ENCODE results near the gene C15orf40.
"Not testable (repeated sequence)": the region's sequence is repeated elsewhere in the genome, so short reads cannot be mapped to it uniquely, and the experiment has no call there.

C15orf40 gene

GRCh38 chr15:83011271-83012075 lies at the start of gene C15orf40:
C15orf40 (minus strand) TSS chr15:83011639; CDS start chr15:83011607, 32 bp downstream.
- peak; percentile 92 for DNase-seq (ENCODE audit: low spot score)

GRCh38 chr15:83057696-83058376 lies 46.4 kb upstream of the C15orf40 start:
- DNase-seq (ENCODE audit: low spot score): no peak

DNA sequence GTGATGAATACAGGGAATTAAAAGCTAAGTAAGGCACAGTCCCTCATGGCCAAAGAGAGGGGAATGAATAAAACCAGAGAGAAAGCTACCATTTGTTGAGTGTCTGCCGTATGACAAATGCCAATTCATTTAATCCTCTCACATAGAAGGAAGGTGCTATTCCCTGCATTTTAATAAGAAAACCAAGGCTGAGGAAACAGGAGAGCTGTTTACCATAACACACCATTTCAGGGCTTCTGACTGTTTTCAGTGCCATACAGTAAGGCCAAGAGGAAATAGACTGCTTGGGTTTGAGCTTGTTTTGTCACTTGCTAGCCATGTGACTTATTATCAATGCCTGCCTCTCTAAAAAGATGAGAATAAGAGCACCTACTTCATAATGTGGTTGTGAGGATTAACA lies 45.6 kb upstream of the C15orf40 start:
- no peak for DNase-seq (ENCODE audit: low spot score)

- DNase-seq (ENCODE audit: low spot score): no peak
These were observed 41.7 kb upstream of the C15orf40 start for GRCh38 chr15:83053151-83053550.

- DNase-seq (ENCODE audit: low spot score): no peak
These were observed 35.2 kb upstream of the C15orf40 start for GRCh38 chr15:83046558-83047127.

GRCh38 chr15:83044156-83044555 lies 32.7 kb upstream of the C15orf40 start:
- no peak for DNase-seq (ENCODE audit: low spot score)

- no peak for DNase-seq (ENCODE audit: low spot score)
These were observed 27.8 kb upstream of the C15orf40 start for GRCh38 chr15:83039206-83039605.

DNA sequence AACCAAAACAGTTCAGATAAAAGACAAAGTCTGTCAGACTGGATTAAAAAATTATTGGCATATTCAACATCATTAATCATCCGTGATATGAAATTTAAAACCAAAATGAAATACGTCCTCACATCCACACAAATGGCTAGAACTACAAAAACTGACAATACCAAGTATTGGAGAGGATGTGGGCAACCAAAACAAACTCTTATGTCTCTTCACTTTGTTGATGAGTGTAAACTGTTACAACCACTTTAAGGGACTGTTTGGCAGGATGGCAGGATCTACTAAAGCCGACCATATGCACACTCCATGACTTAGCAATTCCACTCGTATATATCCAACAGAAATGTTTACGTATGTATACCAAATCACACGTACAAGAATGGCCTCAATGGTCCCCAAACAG lies 24.8 kb upstream of the C15orf40 start:
- DNase-seq (ENCODE audit: low spot score): no peak

DNA sequence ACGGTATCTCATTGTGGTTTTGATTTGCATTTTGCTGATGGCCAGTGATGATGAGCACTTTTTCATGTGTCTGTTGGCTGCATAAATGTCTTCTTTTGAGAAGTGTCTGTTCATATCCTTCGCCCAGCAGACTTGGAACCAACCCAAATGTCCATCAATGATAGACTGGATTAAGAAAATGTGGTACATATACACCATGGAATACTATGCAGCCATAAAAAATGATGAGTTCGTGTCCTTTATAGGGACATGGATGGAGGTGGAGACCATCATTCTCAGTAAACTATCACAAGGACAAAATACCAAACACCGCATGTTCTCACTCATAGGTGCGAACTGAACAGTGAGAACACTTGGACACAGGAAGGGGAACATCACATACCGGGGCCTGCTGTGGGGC lies 19.8 kb upstream of the C15orf40 start:
- DNase-seq (ENCODE audit: low spot score): not testable (repeated sequence)

DNA sequence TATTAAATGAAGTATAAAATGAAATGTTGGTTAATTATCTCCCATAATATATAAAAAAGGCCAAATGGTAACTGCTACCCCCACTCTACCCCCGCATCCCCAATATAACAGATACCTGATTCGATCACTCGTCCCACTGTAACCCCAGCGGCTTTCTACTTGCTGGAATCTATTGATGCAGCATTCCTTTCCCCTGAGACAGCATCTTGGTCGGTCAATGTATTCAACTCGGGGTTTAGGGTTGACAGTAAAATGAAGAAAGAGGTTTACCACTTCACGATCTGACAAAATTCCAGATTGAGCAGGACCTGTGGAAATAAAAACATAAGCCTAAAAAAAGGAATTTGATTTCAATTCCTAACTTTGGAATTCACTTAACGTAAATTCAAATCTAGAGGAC lies 18.6 kb upstream of the C15orf40 start:
- DNase-seq (ENCODE audit: low spot score): no peak

GRCh38 chr15:83018436-83018835 lies 7.0 kb upstream of the C15orf40 start:
- peak; percentile 60 for DNase-seq (ENCODE audit: low spot score)

- DNase-seq (ENCODE audit: low spot score): no peak
These were observed 5.5 kb upstream of the C15orf40 start for GRCh38 chr15:83016906-83017305.

DNA sequence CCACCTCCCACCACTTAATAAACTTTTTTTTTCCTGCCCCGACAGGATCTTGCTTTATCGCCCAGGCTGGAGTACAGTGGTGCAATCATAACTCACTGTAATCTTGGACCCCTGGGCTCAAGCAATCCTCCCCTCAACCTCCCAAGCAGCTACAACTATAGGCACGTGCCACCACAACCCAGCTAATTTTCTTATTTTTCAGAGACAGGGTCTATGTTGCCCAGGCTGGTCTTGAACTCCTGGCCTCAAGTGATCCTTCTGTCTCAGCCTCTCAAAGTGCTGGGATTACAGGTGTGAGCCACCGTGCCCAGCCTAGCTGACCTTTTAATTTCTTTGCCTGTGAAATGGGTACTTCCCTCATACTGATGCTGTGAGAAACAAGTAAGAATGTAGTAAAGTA lies 3.9 kb upstream of the C15orf40 start:
- DNase-seq (ENCODE audit: low spot score): no peak

GRCh38 chr15:83014205-83014653 lies 2.8 kb upstream of the C15orf40 start:
- DNase-seq (ENCODE audit: low spot score): no peak

DNA sequence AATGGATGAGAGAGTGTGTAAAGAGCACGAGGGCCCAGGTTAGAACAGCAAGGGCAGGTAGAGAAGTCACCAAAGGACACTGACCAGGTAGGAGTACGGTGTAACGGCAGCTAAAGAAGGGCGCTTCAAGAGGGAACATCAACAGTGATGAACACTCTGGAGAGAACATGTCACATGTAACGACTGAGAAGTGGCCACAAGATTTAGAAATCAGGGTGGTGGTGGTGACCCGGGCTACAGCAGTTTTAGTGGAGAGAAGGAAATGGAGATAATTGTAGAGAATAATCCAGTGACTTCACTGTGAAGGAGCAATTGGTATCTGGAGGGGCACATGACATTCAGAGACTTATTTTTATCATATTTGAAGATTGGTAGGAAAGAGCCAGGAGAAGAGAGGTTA lies 1.2 kb upstream of the C15orf40 start:
- DNase-seq (ENCODE audit: low spot score): no peak

GRCh38 chr15:83012076-83012426 lies 612 bp upstream of the C15orf40 start:
- no peak for DNase-seq (ENCODE audit: low spot score)

- DNase-seq (ENCODE audit: low spot score): peak; percentile 84
These were observed 649 bp downstream of the C15orf40 start for GRCh38 chr15:83010709-83011270.

DNA sequence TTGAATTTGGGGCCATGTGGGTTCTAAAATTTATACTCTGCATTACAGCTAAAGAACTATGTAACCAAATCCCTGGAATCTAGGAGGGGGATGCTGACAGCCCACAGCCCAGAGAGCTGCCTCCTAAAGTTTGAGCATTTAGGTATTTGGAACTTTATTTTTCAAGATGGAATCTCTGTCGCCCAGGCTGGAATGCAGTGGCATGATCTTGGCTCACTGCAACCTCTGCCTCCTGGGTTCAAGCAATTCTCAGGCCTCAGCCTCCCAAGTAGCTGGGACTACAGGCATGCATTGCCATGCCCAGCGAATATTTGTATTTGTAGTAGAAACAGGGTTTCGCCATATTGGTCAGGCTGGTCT lies 10.8 kb downstream of the C15orf40 start:
- not testable (repeated sequence) for DNase-seq (ENCODE audit: low spot score)

DNA sequence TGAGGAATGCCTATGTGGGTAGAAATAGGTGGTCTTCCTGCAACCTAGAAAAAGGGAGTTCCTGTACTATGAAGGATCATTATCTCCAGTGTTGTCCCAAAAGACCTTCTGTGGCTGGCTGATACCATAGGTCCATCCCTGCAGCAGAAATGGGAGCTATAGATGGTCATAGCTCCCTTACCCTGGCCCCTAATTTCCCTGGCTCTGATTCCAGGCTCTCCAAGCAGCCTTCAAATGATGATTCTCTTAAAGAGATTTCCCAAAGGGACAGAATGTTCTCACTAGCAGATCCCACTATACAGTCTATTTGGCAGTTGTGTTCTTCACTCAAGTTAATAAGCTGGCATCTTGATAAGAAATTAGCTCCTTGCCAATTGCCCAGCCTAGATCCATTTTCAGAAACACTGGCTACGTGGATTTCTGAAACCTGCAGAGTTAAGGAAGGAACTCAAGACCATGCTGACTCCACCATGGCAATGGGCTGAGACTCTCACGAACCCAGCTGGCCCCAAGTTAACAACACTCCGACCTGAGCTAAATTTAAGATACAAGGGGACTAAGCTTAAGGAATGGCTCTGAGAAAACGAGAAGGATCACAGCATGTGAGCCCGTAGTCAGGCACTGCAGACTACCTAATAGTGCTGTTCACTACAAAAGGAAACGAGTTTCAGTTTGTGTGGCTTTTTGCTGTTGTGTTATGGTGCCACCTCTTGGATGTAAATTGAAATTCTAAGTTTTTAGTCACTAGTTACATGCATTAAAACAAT lies 11.4 kb downstream of the C15orf40 start:
- peak; percentile 74 for DNase-seq (ENCODE audit: low spot score)

GRCh38 chr15:82999426-82999825 lies 12.0 kb downstream of the C15orf40 start:
- no peak for DNase-seq (ENCODE audit: low spot score)

DNA sequence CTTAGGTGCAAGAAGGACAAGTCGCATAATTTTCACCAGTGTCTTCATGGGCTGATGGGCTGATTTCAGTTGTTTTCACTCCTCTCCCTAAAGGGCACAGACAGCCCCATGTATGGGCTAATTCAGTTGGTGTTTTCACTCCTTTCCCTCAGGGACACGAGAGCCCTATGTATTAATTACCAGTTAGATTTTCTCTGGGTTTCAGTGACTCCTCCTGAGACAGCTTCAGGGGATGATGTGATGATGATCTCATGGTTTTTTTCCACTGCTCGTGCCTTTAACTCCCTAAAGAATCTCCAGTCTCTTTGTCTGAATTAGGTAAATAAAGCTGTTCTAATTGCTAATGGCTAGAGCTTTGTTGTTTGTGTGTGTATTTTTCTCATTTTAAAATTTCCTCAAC lies 15.5 kb downstream of the C15orf40 start:
- DNase-seq (ENCODE audit: low spot score): no peak

GRCh38 chr15:82995076-82995475 lies 16.4 kb downstream of the C15orf40 start:
- DNase-seq (ENCODE audit: low spot score): no peak
